UCSD-AML1 (cell line): ENCODE measurements around the gene SLC1A1.
A peak's percentile ranks its signal among the peaks of the same experiment; 100 is the strongest.
"Not testable (repeated sequence)": the region's sequence is repeated elsewhere in the genome, so short reads cannot be mapped to it uniquely, and the experiment has no call there.

Experiments
- DNase-seq: peaks from one replicate; lab custom pipeline; 2025; ENCODE audit not compliant: unreplicated experiment; lab: John Stamatoyannopoulos, UW

SLC1A1 gene

GRCh38 chr9:4574657-4575243 lies 84.5 kb downstream of the SLC1A1 start:
- no peak for DNase-seq

- DNase-seq = no peak
These were observed 85.7 kb downstream of the SLC1A1 start for GRCh38 chr9:4575997-4576396.

- DNase-seq = no peak
These were observed 86.2 kb downstream of the SLC1A1 start for GRCh38 chr9:4576448-4576847.

- DNase-seq = no peak
These were observed 88.7 kb downstream of the SLC1A1 start for GRCh38 chr9:4579001-4579400.

- DNase-seq = no peak
These were observed 90.9 kb downstream of the SLC1A1 start for GRCh38 chr9:4581035-4581760.

GRCh38 chr9:4581861-4582565 lies 91.7 kb downstream of the SLC1A1 start:
- no peak for DNase-seq

- DNase-seq = no peak
These were observed 92.7 kb downstream of the SLC1A1 start for GRCh38 chr9:4583001-4583400.

GRCh38 chr9:4584636-4585035 lies 94.4 kb downstream of the SLC1A1 start:
- DNase-seq = no peak

GRCh38 chr9:4585135-4585534 lies 94.9 kb downstream of the SLC1A1 start:
- no peak for DNase-seq

- DNase-seq = no peak
These were observed 98.5 kb downstream of the SLC1A1 start for GRCh38 chr9:4588721-4589120.

- DNase-seq = no peak
These were observed 100.3 kb downstream of the SLC1A1 start for GRCh38 chr9:4590430-4591122.

GRCh38 chr9:4591123-4591500 lies 100.8 kb downstream of the SLC1A1 start:
- no peak for DNase-seq

GRCh38 chr9:4592295-4592694 lies 102.0 kb downstream of the SLC1A1 start:
- DNase-seq = no peak

- DNase-seq = no peak
These were observed 102.6 kb downstream of the SLC1A1 start for GRCh38 chr9:4592886-4593285.

GRCh38 chr9:4594545-4594944 lies 104.3 kb downstream of the SLC1A1 start:
- no peak for DNase-seq

GRCh38 chr9:4594994-4595393 lies 104.7 kb downstream of the SLC1A1 start:
- no peak for DNase-seq

GRCh38 chr9:4596165-4596922 lies 106.1 kb downstream of the SLC1A1 start:
- no peak for DNase-seq

- no peak for DNase-seq
These were observed 110.1 kb downstream of the SLC1A1 start for GRCh38 chr9:4600368-4600767.

- DNase-seq = no peak
These were observed 113.6 kb downstream of the SLC1A1 start for GRCh38 chr9:4603830-4604229.

GRCh38 chr9:4604678-4605095 lies 114.4 kb downstream of the SLC1A1 start:
- DNase-seq = peak; percentile 18

GRCh38 chr9:4606033-4606432 lies 115.8 kb downstream of the SLC1A1 start:
- not testable (repeated sequence) for DNase-seq
